Fibroblast of skin of right biceps (primary cell): Measurements from ENCODE around the gene SAMD1.

Source experiments
- DNase-seq: peaks from one replicate; pipeline ENCODE4 v3.0.0-alpha.2; 2013

The SAMD1 gene

DNA sequence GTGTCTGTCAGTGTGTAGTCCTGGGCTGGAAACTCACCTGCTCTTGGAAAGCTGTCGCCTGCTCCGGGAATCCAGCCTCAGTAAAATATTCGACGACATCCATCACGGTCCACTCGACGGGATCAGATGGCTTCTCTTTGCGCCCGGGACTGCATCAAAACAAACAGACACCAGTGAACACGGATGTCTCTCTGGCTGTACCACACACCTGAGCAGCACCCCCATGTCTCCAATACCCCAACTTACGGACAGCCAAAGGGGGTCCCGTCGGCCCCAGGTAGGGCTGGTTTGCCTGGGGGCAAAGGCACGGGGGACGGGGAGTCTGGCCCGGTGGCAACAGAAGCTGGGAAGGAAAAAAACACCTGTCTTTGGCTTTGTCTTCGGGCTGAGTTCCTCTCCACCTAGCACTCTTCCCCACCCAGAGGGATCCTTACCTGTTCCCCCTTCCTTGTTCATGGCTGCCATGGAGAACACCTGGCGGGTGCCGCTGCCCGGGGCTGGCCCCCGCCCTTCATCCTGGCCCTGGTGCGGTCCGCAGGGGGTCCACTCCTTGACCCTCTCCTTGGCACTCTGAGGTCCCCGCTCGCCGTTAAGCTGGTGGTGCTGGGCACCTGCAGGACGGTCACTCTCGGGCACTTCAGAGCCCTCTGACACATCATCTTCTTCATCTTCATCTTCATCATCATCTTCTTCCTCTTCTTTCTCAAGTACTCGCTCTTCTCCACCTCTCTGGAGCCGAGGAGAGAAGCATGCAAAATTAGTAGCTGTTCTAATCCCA is 1.7 kb downstream of the SAMD1 start:
- DNase-seq: no peak

DNA sequence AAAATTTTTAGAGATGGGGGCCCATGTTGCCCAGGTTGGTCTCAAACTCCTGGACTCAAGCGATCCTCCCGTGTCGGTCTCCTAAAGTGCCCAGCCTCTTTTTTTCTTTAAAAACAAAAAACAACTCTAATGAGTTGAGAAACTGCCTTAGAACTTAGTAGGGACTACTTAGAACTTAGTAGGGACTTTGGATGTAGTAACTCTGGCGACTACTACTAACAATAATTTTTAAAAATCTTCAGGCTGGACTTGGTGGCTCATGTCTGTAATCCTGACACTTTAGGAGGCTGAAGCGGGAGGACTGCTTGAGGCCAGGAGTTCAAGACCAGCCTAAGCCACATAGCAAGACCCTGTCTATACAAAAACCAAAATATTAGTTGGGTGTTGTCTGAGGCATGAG is 4.5 kb downstream of the SAMD1 start:
- no peak for DNase-seq

DNA sequence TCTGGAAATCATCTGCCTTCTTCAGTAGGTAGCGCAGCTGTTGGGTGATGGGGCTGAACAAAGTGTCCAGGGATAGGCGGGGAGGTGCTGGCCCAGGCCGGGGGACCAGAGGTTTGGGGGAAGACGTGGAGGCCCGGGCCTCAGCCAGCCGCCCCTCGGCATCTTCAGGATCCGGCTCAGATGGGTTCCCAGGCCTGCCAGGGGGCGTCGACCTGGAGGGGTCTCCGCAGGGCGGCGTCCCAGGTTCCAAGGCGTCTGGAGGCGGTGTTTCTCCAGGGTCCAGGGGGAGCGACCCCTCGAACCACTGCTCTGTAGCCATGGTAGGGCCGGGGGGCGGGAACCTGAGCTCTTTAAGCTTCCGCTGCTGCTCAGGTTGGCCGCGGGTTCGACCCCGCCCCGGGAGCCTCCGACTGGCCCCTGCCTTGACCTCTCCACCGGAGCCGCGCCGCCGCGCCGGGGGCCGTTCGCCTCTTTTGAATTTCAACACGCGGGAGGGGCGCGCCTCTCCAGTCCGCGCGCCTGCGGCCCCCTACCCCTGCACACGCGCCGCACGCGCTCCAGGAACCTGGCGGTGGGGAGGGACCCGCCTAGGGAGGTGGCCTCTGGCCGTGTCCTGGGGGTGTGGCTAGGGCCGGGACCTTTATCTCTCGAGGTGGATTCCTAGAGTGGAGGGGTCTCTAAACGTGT is 5.1 kb downstream of the SAMD1 start, which contains the start of gene C19orf67:
C19orf67 (minus strand) TSS at position 475 of the 687 bp plus-strand sequence; CDS start at position 319, 156 bp downstream.
- DNase-seq: no peak

DNA sequence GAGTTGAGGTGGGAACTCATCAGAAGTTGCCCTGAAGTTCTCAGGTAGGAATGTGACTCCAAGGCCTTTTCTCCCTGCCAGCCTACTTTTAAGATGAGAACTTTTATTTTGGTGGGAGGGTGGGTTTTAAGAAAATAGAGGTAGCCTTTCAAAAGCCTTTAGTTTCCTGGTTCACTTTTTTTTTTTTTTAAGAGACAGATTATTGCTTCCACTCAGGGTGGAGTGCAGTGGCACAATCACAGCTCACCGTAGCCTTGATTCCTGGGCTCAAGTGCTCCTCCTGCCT is 7.9 kb downstream of the SAMD1 start:
- no peak for DNase-seq

DNA sequence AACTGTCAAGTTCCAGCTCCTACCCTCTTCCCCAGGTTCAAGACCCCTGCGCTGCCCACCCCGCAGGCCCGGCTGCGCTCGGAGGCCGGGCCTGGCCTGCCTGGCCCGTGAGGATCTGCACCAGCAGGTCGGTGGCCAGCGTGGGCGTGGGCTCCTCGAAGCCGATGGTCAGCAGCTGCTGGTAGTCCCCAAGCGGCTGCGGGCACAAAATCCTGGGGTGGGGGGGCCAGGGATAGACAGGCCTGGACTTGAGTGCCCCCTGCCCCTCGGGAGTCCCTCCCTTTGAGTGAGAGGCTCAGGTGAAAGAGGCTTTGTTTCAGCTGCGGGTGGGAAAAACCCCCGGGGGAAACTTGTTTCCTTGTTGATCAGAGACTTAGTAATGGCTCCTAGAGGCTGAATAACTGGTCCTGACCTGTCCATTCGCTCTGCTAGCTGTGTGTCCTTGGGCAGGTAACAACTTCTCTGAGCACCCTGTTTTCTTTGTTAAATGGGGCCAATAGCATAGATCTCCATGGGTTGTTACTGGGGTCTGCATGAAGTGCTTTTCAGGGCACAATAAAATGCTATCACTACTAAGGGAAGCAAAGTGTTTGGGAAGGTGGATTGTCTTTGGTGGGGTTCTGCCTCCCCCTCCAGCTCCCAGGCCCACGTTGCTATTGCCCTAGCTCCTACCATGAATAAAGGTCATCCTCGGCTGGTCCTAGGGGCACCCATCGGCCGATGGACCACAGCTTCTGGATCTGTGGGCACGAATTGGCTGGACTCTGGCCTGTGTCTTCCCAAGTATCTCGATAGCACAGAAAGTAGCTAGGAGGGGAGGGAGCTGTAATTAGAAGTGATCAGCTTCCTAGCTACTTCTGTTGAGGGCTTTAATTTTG is 8.5 kb downstream of the SAMD1 start:
- no peak for DNase-seq

DNA sequence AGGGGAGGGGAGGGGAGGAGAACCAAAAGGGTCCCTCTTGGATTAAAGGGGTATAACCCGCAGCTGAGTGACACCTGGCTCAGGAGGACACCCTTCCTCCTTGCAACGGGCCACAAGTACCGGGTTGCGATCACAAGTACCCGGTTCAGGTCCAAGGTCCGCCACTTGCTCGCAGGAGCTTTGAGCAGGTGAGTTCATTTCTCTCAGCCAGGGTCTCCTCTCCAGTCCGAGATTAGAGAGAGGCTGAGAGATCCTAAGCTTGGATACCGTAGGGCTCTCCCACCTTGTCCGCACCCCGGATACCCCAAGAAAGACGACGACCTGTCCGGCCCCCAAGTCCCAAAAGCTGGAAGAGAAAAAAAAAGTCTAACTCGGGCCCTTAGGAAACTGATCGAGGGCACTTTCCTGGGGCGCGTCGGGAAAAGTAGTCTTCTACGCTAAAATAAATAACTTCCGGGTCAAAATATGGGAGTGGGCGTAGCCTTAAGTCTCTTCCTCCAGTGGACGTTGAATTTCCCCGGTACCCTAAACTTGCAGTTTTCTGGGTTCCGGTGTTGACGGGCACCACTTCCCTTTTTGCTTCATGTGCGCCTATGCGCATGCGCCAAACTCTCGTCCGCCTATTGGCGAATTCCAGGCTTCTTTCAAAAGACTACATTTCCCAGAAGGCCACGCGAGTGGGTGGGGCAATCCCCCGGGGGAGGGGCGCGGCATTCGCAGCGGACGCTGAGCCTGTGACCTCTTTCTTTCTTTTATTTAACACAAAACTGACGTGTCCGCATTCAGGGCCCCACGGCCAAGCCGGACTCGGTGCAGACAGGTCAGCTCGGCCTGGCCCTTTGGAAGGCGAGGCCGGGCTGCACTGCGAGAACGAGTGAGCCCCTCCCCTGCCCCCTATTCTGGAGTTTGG is 9.4 kb downstream of the SAMD1 start:
- peak; percentile 99 for DNase-seq

DNA sequence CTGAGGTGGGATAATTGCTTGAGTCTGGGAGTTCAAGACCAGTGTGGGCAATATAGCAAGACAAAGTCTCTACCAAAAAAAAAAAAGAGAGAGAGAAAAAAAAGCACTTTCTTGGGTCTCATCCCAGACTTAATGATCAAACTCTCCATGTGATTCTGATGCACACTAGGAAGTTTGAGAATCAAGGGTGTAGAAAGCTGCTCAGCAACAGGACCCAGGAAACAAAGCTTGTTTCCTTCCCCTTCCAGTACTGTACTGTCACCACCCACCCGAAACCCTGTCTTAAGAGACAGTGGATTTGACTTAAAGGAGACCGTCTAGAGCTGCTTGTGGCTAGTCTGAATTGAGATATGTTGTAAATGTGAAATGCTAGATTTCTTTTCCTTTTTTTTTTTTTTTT is 12.1 kb downstream of the SAMD1 start:
- no peak for DNase-seq

DNA sequence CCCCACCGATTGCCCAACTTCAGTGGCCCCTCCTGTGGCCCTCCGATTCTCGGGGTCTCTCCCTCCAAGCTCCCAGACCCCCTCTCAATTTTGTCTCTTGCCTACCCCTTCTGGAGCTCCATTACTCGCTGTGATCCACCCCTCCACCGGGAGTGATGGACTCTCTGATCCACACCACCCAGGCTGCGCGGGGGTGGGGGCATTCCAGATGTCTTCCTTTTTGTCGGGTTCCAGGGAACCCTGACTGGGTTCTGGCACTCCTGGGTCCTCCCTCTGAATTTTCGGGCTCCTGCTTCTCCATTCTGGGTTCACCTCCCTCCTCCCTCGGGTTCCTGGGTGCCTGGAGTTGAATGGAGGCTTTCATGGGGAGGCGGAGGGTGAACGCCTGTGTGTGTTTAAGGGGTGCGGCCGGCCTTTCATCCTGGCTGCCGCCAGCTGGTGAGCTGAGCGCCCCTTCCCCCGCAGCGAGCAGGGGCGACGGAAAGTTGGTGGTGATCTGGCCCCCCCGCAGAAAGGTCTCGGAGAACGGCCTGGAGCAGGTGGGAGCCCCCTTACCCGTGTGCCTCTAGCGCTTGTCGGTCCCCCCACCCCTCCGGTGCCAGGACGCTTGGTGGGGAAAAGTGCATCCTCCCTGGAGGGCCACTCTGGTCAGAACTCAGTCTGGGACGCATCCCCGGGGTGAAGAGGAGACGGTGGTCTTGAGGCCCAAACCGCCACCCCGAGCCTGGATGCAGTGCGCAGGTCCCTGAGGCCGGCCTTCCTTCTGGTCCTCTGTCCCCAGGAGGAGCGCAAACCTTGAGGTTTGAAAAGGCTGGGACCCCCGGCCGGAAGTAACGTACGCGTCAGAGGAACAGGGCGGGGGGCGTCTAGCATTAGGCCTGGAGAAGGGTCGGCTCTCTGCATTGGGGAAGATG is 16.4 kb downstream of the SAMD1 start:
- DNase-seq: no peak

DNA sequence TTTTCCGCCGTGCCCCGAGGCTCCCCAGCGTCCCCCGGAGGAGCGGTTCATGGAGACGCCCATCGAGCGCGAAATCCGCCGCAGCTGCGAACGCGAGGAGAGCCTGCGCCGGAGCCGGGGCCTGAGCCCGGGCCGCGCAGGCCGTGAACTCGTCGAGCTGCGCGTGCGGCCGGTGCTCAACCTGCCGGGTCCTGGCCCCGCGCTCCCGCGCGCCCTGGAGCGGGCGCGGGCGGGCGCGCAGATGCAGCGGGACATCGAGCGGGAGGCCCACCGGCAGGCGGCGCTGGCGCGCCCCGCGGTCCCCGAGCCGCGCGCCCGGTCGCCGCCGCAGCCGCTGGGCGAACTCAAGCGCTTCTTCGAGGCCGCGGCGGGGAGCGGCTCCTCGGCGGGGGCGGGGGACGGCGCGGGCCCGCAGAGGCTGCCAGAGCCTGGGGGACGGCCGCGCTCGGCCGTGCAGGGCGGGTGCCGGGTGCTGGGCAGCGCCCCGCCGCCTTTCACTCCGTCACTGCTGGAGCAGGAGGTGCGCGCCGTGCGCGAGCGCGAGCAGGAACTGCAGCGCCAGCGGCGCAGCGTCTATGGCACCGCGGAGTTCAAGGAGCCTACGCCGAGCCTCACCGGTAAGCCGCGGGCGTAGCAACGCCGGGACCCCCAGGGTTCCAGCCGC is 17.2 kb downstream of the SAMD1 start:
- DNase-seq: peak; percentile 73

DNA sequence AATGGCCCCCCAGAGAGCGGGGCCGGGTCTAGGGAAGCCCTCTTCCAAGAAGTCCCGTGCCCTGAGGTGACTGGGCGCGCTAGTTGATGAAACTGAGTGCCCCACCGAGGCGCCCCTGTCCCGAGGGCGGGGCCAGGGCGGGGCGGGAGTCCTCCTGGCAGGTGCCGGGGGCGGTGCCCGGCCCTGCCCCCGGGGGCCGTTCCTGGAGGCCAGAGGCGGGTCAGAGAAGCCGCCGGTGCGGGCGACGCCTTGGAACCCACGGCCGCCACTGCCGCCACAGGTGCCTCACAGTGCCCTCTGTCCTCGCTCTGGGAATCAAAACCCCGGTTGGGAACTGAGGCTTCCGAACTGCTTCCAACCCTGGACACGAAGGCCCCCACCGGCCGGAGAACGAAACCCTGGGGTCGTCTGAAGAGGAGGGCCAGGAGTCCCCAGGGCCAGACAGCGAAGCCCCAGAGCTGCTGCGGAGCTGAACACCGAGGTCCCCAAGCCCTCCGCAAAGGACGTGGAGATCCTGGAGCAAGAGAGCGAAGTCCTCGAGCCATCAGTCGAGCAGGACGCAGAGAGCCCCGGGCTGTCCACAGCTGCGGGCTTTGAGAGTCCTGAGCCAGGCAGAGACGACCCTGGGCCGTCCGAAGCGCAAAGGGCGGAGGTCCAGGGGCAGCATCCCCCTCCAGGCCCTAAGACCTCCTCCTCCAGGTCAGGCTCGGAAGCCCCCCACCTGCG is 17.9 kb downstream of the SAMD1 start, which contains the start of gene MISP3:
MISP3 (plus strand) TSS at position 252 of the 726 bp plus-strand sequence. CDS start 524 bp downstream, outside the sequence.
- no peak for DNase-seq

DNA sequence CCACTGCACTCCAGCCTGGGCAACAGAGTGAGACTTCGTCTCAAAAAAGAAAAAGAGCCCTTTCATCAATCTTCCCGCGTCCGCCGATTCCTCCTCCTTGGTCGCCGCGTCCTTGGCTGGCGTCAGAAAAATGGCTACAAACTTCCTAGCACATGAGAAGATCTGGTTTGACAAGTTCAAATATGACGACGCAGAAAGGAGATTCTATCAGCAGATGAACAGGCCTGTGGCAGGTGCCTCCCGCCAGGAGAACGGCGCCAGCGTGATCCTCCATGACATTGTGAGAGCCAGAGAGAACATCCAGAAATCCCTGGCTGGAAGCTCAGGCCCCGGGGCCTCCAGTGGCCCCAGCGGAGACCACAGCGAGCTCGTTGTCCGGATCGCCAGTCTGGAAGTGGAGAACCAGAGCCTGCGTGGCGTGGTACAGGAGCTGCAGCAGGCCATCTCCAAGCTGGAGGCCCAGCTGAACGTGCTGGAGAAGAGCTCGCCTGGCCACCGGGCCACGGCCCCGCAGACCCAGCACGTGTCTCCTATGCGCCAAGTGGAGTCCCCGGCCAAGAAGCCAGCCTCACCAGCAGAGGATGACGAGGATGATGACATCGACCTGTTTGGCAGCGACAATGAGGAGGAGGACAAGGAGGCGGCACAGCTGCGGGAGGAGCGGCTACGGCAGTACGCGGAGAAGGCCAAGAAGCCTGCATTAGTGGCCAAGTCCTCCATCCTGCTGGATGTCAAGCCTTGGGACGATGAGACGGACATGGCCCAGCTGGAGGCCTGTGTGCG is 20.1 kb downstream of the SAMD1 start:
- DNase-seq: no peak

DNA sequence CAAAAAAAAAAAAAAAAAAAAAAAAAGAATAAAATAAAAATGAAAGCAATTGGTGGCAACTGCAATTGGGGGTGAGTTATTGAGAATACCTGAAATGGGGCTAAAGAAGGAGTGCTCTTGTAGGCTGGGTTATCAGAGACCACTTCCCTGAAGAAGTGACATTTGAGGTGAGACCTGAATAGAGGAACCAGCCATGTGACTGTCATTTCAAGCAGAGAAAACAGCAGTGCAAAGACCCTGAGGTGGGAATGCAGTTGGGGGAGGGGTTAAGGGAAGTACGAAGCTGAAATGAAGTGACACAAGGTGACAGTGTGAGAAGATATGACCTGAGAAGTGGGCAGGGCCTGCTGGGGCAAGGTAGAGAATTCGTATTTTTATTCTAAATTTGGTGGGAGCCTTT is 24.4 kb downstream of the SAMD1 start:
- DNase-seq: no peak

DNA sequence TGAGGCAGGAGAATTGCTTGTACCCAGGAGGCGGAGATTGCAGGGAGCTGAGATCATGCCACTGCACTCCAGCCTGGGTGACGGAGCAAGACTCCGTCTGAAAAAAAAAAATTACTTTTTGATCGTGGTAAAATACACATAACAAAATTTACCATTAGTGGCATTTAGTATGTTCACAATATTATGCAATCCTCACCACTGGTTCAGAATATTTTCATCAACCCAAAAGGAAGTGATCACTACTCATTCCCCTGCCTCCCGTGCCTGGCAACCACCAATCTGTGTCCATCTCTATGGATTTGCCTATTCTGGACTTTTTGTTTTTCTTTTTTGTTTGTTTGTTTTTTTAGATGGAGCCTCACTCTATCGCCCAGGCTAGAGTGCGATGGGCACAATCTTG is 27.4 kb downstream of the SAMD1 start:
- no peak for DNase-seq

DNA sequence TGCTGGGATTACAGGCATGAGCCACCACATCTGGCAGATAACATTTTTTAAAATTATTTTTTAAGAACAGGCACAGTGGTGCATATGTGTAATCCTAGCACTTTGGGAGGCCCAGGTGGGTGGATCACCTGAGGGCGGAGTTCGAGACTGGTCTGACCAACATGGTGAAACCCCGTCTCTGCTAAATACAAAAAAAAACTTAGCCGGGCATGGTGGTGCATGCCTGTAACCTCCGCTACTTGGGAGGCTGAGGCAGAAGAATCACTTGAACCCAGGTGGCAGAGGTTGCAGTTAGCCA is 28.0 kb downstream of the SAMD1 start:
- DNase-seq: no peak

DNA sequence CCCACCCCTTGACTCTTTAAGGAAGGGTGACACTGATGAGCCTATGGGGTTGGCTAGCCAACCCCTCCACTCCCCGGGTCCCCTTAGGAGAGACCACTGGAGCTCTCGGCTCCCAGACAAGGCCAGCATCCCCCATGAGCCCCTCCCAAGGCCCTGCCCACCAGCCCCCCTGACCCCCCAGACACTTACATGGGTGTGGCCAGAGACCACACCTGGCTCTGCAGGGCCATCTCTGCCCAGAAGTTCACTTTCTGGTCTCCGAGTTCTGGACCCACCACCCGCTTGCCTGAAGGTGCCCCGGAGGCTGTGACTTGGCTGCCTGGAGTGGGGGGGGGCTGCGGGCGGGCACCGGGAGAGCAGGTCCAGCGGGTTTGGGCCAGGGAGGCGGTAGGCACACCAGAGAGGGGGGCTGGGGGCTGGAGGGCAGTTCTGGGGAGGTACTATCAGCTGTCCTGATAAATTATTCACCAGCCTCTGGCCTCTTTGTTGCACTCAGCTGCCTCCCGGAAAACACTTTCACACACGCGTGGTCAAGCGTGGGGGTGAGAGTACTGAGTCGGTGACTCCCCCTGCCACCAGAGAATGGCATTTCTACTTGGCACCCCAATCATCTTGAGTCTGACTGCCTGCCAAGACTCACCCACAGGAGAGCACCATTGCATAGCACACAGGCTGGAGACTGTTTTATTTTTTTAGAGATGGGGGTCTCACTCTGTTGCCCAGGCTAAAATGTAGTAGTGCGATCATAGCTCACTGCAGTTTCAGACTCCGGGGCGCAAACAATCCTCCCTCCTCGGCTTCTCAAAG is 28.6 kb downstream of the SAMD1 start, which contains the start of gene PALM3:
PALM3 (minus strand) TSS at position 326 of the 807 bp plus-strand sequence; CDS start at position 230, 96 bp downstream.
- no peak for DNase-seq

DNA sequence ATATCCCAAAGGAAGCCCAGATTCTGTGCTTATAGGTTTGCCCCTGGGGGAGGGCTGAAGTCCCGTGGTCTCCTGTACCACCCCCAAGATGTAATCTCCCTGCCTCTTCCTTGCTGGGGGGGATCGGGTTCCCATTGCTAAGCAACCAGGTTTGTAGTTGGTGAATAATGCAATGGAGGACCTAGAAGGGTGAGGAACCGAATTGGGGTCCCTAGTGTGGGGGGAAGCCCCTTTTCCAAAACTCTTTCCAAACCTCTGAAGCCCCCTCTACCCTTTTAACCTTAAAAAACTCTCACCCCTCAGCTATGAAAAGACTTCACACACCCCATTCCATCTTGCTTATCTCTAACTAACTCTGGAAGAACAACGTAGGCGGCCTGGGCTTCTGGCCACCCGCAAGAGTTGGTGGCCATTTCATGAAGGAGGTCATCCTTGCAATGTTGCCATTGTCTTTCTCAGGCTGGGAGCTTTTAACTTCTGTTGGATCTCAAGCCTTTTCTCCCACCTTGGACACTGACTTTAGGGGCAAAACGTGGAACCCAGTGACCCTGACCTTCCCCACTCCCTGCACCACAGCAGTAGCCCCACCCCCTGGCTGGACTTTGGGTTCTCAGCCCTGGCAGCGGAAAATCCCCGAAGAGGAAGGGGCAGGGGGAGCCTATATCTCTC is 29.3 kb downstream of the SAMD1 start:
- DNase-seq: no peak

DNA sequence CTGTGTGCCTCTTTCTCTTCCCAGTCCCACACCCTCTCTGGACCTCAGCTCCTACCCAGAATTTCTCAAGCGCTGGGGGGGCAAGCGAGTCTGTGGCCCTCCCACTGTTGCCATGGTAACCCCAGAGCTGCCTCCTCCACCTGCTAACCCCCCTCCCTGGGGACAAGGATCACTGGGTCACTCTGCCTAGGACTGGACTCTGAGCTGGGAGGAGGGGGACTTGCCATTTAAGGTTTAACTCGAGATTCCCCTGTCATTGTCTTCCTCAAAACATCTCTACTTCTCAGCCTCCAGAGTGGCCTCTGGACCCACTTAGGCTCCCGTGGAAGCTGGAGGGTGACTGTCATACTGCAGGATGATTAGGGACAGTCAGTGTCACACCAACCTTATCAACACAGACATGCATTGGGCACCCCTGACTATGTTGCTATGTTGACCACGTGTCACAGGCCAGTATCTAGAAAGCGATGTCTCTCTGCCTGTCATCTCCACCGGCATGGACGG is 30.8 kb downstream of the SAMD1 start:
- no peak for DNase-seq

DNA sequence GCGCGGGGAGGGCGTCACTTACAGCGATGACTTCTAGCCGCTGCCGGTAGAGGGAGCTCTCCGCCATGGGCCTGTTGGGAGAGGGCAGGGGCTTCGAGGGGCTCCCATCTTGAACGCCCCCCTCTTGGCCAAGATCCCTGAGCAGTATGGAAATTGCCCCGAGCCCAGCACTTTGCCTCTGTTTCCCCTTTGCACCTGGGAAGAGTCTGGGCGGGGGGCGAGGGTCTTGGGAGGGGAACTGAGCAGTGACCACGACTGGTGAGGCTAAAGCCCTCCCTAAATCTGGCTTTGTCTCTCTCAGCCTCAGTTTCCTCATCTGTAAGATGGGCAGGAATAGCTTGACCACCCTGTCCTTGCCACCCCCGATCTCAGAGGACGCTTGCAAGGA is 31.5 kb downstream of the SAMD1 start:
- DNase-seq: no peak
